ENCODE results near the gene STAT3. TPM values are rescaled to one million over a fixed set of nuclear protein-coding genes. Genes with fewer than 3 reads are reported as not detected.

STAT3 gene
- total RNA-seq, 4 donors from 2014 or later = 115 to 298 (median 171) TPM

DNA sequence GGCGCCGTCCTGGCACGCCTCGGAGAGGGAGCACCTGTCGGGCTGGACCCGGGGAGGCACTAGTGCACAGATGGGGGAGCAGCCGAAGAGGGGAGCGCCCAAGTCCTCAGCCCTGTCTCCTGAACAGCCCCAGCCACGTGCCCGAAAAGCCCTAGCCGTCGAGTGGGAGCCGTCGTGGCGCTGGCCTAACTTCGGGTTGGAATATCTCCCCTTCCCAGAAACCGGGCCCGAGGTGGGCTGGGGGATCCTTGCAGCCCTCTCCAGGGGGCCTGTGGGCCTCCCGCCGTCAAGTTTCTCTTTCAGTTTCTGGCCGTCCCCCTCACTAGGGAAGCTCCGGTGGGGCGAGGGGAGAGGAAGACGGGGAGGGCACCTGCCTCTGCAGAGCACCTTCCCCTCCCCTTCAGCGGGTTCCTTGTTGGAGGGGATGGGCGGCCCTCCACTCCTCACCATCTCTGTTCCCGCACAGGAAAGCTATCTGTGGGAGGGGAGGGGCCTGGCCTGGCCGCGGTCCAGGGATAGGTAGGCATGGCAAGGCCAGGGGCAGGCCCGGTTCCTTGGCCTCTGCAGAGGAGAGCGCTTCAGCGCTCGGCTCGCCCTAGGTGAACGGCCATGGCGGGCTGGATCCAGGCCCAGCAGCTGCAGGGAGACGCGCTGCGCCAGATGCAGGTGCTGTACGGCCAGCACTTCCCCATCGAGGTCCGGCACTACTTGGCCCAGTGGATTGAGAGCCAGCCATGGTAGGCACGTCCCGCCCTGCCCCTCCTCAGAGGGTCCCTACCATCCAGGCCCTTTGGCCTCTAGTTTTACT is 99.2 kb downstream of the STAT3 start:
- no peaks in the 10 kb centered on the region for H3K9me3 ChIP-seq
- intact Hi-C loops (cut with DNase I; ENCODE audit: low total_unique reads) = no loop called here
- H3K4me3 ChIP-seq = peak overlapping the region; percentile 52 to 73
- peak; percentile 41 to 55 for DNase-seq
- TF ChIP-seq POLR2A (IDR thresholded peaks at IDR 0.05) = no peak
- TF ChIP-seq, protein P1, sequence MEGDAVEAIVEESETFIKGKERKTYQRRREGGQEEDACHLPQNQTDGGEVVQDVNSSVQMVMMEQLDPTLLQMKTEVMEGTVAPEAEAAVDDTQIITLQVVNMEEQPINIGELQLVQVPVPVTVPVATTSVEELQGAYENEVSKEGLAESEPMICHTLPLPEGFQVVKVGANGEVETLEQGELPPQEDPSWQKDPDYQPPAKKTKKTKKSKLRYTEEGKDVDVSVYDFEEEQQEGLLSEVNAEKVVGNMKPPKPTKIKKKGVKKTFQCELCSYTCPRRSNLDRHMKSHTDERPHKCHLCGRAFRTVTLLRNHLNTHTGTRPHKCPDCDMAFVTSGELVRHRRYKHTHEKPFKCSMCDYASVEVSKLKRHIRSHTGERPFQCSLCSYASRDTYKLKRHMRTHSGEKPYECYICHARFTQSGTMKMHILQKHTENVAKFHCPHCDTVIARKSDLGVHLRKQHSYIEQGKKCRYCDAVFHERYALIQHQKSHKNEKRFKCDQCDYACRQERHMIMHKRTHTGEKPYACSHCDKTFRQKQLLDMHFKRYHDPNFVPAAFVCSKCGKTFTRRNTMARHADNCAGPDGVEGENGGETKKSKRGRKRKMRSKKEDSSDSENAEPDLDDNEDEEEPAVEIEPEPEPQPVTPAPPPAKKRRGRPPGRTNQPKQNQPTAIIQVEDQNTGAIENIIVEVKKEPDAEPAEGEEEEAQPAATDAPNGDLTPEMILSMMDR (IDR thresholded peaks at IDR 0.05) = no peak
- no peaks in the 10 kb centered on the region for H3K27me3 ChIP-seq
- H3K27ac ChIP-seq = peak overlapping the region; percentile 89 to 91
- H3K4me1 ChIP-seq = peaks cover 6 to 7% of the 10 kb centered on the region in 2 donors
- no peaks in the 10 kb centered on the region for H3K36me3 ChIP-seq

DNA sequence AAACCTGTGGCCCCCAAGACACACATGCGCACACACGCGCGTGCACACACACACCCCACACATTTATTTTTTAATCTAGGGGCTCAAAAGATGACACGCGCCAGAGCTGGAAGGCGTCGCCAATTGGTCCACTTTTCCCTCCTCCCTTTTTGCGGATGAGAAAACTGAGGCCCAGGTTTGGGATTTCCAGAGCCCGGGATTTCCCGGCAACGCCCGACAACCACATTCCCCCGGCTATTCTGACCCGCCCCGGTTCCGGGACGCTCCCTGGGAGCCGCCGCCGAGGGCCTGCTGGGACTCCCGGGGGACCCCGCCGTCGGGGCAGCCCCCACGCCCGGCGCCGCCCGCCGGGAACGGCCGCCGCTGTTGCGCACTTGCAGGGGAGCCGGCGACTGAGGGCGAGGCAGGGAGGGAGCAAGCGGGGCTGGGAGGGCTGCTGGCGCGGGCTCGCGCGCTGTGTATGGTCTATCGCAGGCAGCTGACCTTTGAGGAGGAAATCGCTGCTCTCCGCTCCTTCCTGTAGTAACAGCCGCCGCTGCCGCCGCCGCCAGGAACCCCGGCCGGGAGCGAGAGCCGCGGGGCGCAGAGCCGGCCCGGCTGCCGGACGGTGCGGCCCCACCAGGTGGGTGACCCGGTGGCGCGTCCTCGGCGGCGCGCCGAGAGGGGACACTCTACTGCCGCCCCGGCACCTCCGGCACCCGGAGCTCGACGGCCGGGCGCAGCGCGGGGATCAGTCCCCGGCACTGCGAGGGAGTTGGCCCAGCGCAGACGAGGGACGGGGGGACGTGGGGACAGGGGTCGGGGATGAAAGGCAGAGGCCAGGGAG is 100.1 kb downstream of the STAT3 start, which contains the start of gene STAT5A:
STAT5A (plus strand) TSS at position 522 of the 826 bp plus-strand sequence. CDS start 914 bp downstream, outside the sequence.
- H3K4me3 ChIP-seq = peak within 1 kb of the TSS; percentile 52 to 73
- peaks cover 6 to 7% of the 10 kb centered on the region in 2 donors for H3K4me1 ChIP-seq
- intact Hi-C loops (cut with DNase I; ENCODE audit: low total_unique reads) = no loop called here
- no peaks in the 10 kb centered on the region for H3K9me3 ChIP-seq
- H3K27ac ChIP-seq = peak within 1 kb of the TSS; percentile 89 to 91
- peak; percentile 57 to 88 for TF ChIP-seq POLR2A (IDR thresholded peaks at IDR 0.05)
- TF ChIP-seq, protein P1 (IDR thresholded peaks at IDR 0.05) = peak in 2 of 4 experiments; percentile 8 to 20
- H3K27me3 ChIP-seq = no peaks in the 10 kb centered on the region
- no peaks in the 10 kb centered on the region for H3K36me3 ChIP-seq
- peak; percentile 90 to 91 for DNase-seq

DNA sequence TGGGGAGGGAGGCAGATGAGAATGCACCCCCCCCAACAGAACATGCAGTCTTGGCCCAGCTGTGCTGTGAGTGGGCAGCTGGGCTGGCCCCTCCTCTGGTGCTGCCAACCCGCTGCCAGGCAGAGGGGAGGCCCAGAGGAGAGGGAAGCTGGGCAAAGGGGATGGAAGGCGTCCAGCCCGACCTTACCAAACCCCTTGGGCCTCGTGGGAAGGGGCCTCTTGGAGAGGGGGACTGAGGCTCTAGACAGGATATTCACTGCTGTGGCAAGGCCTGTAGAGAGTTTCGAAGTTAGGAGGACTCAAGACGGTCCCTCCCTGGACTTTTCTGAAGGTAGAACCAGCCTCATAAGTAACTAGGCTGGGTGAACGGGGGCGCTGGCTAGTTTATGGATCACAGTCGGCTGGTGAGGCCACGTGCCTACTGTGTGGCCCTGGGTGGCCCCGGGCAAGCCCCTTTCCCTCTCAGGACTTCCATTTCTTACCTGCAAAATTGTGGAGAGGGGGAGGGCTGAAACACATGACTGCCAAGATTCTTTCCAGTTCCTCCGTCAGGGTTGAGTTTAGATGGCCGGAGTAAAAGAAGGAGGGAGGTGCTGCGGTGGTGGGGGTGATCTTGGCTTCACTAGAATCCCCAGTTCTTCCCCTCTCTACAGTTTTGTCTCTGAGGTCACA is 100.8 kb downstream of the STAT3 start:
- peak overlapping the region; percentile 52 to 73 for H3K4me3 ChIP-seq
- DNase-seq = peak; percentile 53 to 56
- peak overlapping the region; percentile 89 to 91 for H3K27ac ChIP-seq
- no peaks in the 10 kb centered on the region for H3K27me3 ChIP-seq
- no peaks in the 10 kb centered on the region for H3K36me3 ChIP-seq
- peak; percentile 32 to 33 for TF ChIP-seq POLR2A (IDR thresholded peaks at IDR 0.05)
- TF ChIP-seq, protein P1 (IDR thresholded peaks at IDR 0.05) = no peak
- no peaks in the 10 kb centered on the region for H3K9me3 ChIP-seq
- intact Hi-C loops (cut with DNase I; ENCODE audit: low total_unique reads) = no loop called here
- H3K4me1 ChIP-seq = peaks cover 6 to 7% of the 10 kb centered on the region in 2 donors

DNA sequence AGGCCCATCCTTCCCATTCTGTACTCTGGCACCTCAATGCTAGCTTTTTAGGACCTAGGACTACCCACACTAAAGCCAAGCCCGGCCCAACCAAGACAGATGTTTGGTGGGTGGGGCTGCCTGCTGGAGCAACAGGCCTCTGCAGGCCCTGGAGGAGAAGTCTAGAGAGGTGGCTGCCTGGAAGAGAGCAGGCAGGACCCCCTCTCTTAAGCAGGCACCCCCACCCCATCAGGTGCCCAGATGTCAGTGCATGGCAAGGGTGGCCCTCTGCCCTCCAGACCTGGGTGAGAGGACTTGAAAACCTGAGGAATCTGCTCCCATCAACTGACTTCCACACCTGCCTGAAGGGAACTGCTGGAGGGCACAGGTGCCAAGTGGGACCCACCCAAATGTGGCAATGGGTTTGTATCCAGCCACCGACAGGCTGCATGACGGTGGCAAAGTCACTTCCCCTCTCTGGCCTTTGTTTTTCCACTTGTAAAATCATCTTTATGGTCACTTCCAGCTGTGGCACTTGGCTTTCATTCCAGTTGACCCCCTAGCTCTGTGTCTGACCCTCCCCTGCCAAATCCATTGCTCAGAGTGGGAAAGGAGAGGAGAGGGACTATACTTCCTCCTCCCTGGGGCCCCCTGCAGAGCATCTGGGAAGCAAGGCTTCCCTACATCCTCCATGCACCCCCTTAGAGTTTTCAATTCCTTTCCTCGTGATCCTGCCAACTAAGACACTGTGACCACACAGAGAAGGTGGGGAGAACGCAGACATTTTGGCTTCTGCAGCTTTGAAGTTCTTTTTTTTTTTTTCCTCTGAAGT is 101.6 kb downstream of the STAT3 start:
- Histone ChIP-seq H3K9me3 (no peaks in the 10 kb centered on the region), H3K4me3 (peak overlapping the region in 1 of 2 donors; percentile 52), H3K27me3 (no peaks in the 10 kb centered on the region), H3K4me1 (peaks cover 6 to 7% of the 10 kb centered on the region in 2 donors), H3K36me3 (no peaks in the 10 kb centered on the region), H3K27ac (peak overlapping the region; percentile 89 to 91)
- intact Hi-C loops (cut with DNase I; ENCODE audit: low total_unique reads) = no loop called here
- peak in 1 of 2 donors; percentile 41 for DNase-seq
- TF ChIP-seq, protein P1 (IDR thresholded peaks at IDR 0.05) = no peak
- no peak for TF ChIP-seq POLR2A (IDR thresholded peaks at IDR 0.05)
